GM18870 (cell line): ENCODE measurements around the gene EHBP1.

Experiments used
- ATAC-seq: cut with Tn5 transposase; IDR thresholded peaks from one replicate; pipeline ENCODE4 v1.9.1; 2021; ENCODE audit warnings: moderate library complexity; ENCODE audit not compliant: unreplicated experiment

The EHBP1 gene

GRCh38 chr2:62774555-62775366 is 69.2 kb downstream of the EHBP1 start:
- peak; percentile 60 for ATAC-seq

DNA sequence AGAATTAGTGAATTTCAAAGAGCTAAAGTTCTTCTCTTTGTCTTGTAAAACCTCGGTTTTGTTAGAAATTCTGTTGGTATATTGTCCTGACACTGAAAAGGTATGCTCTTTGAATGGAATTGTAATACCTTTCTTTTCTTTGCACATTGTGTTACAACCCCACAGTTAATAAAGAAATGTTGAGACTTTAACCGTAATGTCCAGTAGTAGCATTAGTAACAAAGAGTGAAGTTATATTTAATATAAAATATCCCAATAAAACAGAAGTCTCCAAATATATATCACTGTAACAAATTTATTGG is 69.8 kb downstream of the EHBP1 start:
- ATAC-seq, result peak; percentile 11

GRCh38 chr2:62783679-62784078 is 78.2 kb downstream of the EHBP1 start:
- no peak for ATAC-seq

GRCh38 chr2:62784341-62784740 is 78.8 kb downstream of the EHBP1 start:
- ATAC-seq, result no peak

DNA sequence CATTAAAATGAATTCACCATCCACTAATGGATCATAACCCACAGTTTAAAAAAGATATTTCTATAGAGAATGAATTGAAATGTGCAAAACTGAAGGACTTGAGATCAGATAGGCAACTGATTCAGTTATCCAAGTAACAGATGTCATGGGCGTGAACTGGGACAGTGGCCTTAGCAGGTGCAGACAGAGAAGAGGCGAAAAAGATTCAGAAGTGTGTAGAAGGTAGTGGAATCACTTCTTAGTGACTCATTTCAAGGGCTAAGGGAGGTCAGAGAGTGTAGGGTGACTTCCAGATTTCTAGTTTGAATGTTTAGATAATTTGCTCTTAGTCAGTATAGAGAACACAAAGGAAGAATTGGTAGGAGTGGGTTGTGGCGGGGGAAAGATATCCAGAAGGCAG is 79.7 kb downstream of the EHBP1 start:
- ATAC-seq, result peak; percentile 75

GRCh38 chr2:62785810-62786597 is 80.5 kb downstream of the EHBP1 start:
- ATAC-seq, result no peak

- ATAC-seq, result no peak
Measured at GRCh38 chr2:62787386-62787785, 81.9 kb downstream of the EHBP1 start.

DNA sequence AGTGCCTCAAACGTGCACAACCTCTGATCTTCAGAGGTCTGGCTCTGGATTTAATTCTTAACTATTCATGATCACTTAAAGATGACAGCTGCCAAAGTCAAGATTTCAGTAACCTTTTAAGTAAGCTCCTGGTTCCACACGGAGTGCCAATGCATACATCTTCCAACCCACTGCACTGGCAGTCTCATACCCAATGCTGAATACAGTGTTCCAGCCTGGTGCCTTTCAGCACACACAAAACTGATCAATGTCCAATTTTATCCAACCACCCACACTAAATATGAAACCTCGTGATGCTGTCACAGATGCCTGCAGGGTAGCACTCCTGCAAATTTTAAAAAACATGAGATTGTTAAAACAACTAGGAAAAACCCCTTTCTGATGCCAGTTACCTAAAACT is 84.0 kb downstream of the EHBP1 start:
- ATAC-seq, result no peak

DNA sequence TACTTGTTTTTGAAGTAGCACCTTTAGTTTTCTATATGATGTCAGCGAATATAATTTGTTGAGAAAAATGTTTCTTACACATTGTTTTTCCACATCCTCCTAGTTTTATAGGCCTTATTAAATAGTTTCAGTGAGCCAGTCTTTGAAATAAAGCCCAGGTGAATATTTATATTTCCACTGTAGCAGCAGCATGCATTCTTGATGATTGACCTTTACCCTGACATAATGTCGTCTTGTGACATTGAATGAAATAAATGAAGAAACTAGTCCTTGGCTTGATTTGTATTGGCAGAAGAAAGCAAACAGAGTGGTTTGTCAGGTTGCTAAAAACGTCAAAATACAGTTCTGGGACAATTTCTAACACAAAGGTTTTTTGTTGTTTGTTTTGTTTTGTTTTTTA is 84.4 kb downstream of the EHBP1 start:
- no peak for ATAC-seq

GRCh38 chr2:62792408-62792807 is 86.9 kb downstream of the EHBP1 start:
- ATAC-seq, result no peak

DNA sequence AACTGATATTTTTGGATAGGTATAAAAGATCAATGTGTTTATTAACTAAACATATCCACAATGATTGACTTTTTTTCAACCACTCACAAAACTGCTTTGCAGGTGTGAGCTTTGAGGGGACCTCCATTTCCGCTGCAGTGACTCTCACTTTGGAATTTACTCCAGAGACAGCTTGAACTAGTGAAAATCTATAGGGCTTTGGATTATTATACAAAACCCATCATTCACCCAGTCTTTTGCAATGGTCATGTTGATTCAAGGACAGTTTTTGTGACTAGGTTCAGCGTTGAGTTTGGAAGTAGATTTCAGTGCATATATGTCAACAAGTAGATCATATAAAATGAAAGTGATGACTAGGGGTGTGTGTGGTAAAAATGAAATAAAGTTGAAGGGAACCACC is 87.7 kb downstream of the EHBP1 start:
- no peak for ATAC-seq

DNA sequence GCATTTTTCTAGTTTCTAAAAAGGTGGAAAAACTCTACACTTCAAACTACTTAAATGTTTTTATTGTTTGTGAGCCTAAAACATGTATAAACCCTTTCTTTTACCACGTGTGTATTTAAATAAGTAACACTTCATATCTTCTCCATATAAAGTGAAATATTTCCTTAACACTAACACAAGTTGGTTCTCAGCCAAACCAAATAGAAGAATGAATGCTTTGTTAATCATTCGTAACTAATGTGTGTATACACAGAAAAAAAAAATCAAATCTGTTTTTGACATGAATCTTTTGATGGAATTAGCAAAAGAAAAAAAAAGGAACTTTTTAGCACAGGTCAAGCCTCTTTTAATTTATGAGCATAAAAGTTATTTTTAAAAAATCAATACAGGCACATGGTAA is 89.3 kb downstream of the EHBP1 start:
- no peak for ATAC-seq

- no peak for ATAC-seq
Measured at GRCh38 chr2:62795341-62795740, 89.8 kb downstream of the EHBP1 start.

DNA sequence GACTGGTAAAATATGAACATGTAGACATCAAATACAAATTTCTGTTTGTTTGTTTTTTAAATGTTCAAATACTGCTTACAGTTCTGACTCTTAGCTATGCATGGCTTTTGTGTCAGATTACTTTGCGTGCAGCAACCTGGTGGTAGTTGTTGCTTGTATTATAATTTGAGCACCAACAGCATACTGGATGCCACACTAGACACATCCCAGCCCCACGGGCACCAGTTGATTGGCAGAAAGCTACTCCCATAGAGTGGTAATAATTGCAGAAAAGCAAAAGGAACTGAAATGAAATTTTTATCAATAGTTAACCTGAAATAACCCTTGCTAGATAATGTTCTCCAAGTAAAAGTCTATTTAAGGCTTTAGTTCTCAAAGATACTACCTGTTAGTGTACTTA is 91.6 kb downstream of the EHBP1 start:
- no peak for ATAC-seq

DNA sequence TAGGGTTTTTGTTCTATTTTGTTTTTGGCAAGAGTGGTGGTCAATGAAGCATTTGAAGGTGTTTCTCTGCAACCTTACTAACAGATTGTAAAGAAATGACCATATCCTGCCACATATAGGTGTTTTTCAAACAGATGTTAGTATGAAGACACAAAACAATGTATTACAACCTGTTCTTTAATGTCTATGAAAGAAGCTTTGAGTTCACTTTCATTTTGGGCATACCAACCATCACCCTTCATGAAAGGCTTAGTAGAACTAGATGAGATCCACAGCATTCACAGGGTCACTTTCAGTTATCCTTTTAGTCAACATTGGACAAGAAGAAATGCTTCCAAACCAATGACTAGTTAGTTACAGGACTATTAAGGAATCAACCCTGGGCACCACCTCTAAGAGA is 95.1 kb downstream of the EHBP1 start:
- peak; percentile 53 for ATAC-seq

- ATAC-seq, result no peak
Measured at GRCh38 chr2:62801110-62801509, 95.6 kb downstream of the EHBP1 start.

DNA sequence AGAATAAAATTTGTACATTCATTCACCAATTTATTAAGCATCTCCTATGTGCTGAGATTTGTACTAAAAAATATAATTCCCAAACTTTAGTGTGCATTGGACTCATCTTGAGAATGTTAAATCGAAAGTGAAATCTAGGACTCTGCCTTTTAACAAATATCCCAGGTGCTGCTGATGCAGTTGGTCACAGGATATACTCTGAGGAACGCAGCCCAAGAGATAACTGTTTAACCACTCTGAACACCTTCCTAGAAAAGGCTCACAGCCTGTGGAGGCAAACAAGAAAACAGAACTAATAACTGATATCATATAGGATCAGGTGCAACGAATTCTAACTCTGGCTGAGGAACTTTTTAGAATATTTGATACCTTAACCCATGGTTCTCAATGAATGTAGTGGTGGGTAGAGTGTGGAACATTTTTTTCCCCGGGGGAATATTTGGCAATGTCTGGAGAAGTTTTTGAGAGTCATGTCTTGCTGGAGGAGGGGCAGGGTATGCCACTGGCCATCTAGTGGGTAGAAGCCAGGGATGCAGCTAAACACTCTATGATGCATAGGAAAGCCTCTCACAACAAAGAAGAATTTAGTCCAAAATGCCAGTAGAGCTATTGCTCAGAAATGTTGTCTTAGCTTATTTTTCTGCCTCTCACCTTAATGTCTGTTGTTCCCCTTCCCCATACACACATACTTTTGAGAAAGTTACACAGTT is 96.5 kb downstream of the EHBP1 start:
- no peak for ATAC-seq

GRCh38 chr2:62803961-62804360 is 98.4 kb downstream of the EHBP1 start:
- ATAC-seq, result no peak

- no peak for ATAC-seq
Measured at GRCh38 chr2:62806231-62806630, 100.7 kb downstream of the EHBP1 start.

DNA sequence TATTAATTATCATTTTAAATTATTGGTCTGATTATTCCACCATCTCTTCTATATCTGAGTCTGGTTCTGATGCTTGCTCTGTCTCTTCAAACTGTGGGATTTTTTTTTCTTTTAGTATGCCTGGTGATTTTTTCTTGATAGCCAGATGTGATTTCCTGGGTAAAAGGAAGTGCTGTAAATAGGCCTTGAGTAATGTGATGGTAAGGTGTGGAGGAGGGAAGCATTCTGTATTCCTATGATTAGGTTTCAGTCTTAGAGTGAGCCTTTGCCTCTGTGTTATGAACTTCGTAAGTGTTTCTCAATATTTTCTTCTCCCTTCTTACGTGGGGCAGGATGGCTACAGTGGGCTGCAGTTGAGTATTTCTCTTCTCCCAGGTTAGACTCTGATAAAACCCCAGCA is 103.0 kb downstream of the EHBP1 start:
- ATAC-seq, result no peak

- no peak for ATAC-seq
Measured at GRCh38 chr2:62811086-62811485, 105.6 kb downstream of the EHBP1 start.

DNA sequence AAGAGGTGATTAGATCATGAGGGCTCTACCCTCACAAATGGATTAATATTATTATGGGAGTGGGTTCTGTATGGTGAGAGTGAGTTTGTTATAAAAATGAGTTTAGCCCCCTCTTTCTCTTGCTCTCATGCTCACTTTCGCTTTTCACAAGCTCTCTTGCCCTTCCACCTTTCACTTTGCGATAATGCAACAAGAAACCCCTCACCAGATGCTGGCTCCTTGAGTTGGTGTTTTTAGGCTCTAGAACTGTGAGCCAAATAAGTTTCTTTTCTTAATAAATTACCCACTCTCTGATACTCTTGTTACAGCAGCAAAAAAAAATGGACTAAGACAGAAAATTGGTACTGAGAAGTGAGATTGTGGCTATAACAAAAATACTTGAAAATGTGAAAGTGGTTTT is 106.5 kb downstream of the EHBP1 start:
- no peak for ATAC-seq
